T-helper 22 cell (primary cell): Measurements from ENCODE around the gene SPAST.
"Not testable (repeated sequence)": the region's sequence is repeated elsewhere in the genome, so short reads cannot be mapped to it uniquely, and the experiment has no call there.

ENCODE experiments used
- DNase-seq: peaks from one replicate; pipeline ENCODE4 v3.0.0-alpha.2; 2020; ENCODE audit warnings: low read depth

The SPAST gene

DNA sequence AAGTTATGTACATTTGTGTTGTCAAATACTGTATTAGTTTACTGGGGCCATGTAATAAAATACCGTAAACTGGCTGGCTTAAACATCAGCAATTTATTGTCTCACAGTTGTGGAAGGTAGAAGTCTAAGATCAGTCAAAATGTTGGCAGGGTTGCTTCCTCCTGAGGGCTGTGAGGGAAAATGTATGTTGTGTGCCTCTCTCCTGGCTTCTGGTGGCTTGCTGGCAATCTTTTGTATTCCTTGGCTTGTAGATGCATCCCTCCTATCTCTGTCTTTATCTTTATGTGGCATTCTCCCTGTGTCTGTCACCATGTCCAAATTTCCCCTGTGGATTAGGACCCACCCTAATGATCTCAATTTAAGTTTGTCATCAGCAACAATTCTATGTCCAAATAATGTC lies 65.3 kb downstream of the SPAST start:
- no peak for DNase-seq

DNA sequence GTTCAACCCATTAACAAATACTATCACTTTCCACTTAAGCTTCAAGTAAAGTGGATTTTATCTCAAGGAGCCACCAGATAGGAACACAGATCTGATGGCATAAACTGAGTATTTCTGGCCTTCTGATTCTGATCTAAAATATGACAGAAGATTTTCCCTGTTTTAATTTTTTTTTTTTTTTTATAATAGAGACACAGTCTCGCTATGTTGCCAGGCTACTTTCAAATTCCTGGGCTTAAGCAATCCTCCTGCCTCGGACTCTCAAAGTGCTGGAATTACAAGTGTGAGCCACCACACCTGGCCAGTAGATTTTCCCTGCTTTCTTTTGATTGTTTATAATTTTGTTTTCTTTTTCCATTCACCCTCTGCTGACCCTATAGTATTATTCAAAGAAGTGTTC lies 65.7 kb downstream of the SPAST start:
- no peak for DNase-seq

DNA sequence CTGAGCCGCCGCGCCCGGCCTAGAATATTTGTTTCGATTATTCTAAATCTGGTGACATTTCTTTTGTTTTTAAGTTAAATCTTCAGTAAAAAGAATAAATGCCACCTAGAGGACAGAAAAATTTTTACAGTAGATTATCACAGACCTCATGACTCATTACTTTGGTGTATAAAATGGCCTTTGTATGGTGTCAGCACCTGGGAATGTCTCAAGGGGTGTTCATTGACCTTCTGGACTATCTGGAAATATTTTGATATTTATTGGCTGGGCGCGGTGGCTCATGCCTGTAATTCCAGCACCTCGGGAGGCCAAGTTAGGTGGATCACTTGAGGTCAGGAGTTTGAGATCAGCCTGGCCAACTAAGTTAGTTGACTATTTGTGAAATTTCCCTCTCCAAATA lies 72.1 kb downstream of the SPAST start:
- DNase-seq = no peak

DNA sequence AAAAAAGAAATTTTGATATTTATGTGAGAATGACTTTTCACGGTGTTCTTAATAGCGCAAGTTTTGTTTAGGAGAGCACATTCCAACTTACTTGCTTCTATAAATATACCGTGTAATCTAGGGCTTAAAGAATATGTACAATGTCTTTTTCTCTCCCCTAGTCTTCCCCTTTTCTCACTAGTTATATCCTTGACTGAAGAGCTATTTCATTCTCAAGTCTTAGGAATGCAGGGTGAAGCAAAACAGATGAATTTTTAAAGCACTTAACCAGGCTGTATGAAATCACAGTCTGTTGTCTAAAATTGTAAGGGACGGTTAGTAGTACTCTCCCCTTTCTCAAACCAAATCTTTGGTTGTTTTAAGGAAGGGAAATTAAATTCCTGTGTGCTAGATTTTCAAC lies 72.7 kb downstream of the SPAST start:
- DNase-seq = no peak

DNA sequence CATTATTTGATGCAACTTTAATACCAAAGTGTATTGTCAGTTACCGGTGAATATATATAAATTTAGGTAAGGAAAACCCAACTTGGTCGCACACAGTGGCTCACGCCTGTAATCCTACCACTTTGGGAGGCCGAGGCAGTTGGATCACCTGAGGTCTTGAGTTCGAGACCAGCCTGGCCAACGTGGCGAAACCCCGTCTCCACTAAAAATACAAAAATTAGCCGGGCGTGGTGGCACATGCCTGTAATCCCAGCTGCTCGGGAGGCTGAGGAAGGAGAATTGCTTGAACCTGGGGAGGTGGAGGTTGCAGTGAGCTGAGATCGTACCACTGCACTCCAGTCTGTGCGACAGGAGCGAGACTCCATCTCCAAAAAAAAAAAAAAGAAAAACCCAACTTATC lies 88.2 kb downstream of the SPAST start:
- not testable (repeated sequence) for DNase-seq

DNA sequence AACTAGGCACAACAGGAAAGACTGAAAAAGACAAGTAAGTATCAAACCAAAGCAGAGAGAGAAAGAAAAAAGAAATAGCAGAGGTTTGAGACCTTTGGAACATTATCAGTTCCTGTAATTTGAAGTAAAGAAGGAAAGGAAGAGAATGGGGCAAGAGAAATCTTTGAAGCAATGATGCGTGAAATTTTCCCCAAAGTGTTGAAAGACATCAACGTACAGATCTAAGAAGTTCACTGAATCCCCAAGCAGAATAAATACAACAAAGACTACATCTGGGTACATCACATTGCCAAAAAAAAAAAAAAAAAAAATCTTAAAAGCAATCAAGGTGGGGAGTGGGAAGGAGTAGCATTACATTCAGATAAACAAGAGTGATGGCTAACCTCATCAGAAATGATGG lies 96.3 kb downstream of the SPAST start:
- no peak for DNase-seq

DNA sequence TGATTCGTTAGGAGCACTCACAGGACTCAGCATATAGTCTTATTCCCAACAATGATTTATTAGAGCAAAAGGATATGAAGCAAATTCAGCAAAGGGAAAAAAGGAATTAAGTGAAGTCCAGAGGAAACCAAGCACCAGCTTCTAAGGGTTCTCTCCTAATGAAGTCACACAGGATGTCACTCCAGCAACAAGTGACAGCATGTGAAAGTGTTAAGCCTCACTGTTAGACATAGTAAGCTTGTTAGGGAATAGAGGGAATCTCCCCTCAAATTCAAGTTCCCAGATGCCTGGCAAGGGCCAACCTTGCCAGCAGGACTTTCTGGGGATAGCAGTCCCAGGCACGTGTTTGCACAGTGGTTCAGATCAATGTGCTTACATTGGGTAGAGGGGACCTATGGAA lies 97.9 kb downstream of the SPAST start:
- no peak for DNase-seq

DNA sequence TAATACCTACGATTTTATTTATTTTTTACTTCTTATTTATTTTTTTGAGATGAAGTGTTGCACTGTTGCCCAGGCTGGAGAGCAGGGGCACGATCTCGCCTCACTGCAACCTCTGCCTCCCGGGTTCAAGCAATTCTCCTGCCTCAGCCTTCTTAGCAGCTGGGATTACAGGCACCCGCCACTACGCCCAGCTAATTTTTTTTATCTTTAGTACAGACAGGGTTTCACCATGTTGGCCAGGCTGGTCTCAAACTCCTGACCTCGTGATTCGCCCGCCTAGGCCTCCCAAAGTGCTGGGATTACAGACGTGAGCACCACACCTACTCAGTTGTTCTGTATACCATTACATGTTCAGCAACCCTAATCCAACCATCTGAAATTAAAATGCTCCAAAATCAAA lies 100.9 kb downstream of the SPAST start:
- DNase-seq = not testable (repeated sequence)

DNA sequence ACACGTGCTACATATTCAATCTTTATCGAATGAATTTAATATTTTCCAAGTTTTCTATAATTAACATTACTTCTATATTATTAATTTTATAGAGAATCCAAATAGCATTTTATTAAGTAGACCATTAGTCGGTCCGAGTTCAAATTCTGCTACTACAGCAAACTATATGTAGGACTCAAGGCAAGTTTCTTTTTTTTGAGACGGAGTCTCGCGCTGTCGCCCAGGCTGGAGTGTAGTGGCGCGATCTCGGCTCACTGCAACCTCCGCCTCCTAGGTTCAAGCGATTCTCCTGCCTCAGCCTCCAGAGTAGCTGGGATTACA lies 101.6 kb downstream of the SPAST start:
- not testable (repeated sequence) for DNase-seq

DNA sequence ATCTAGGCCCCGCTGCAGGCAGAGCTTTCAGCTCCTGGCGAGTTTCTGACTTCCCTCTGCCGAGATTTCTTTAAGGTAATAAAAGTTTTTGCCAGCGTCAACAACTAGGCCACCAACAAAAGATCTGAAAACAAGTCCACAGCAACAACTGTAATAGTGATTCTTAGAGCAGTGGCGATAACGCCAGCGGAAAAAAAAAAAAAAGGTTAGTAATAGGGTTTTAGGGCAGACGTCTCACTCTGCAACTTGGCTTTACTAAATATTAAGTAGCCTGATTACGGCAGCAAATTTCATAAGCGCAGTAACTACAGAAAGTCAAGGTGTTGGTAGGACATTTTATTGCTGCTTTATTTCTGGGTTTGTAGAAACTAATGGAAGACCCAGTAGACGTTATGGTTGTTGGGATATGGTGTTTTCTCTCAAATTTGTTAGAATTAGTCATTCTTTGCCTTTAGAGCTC lies 102.8 kb downstream of the SPAST start:
- no peak for DNase-seq

DNA sequence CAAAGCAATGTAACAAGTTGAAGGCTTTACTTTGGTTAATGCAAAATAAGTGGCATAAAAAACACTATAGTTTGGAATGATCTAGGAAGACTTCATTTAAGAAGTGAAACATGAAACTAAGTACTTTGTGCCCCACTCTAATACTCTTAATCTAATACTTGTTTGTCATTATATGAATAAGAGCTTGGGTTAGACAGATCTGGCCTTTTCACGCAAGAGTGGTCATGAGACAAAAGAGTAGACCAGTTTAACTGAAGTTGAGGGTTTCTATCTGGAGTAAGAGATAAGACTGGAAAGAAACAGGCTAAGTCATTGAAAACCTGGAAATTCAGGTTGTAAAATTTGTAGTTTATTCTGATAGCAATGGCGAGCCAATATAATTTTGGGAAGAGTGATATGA lies 105.2 kb downstream of the SPAST start:
- no peak for DNase-seq

DNA sequence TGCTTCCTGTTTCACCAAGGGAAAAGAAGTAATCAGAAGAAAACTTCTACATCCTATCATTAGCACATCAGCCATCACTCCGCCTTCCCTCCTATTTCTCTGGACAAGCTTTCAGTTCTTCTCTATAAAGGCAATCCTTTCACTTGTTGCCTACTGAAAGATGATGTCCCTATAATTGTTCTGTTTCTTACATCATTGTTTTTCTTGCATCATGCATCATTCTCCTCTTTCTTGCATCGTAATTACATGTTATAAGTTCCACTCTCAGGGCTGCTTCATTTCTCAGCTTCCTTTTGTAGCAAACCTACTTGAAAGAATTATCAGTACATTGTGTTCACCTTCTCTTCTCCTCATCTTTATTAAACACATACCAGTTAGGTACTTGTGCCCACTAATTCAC lies 109.5 kb downstream of the SPAST start:
- no peak for DNase-seq

DNA sequence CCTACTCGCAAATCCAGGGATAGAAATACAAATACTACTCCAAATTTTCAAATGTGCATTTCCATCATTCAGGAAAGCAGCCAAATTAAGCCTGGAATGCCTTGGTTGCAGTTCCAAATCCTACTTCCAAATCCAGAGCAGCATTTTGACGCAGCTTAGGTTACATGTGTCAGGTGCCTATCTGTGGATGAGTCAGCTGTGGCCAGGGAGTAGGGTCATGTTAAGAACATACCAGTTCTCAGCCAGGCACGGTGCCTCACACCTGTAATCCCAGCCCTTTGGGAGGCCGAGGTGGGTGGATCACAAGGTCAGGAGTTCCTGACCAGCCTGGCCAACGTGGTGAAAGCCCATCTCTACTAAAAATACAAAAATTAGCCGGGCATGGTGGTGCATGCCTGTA lies 119.3 kb downstream of the SPAST start:
- DNase-seq = no peak

DNA sequence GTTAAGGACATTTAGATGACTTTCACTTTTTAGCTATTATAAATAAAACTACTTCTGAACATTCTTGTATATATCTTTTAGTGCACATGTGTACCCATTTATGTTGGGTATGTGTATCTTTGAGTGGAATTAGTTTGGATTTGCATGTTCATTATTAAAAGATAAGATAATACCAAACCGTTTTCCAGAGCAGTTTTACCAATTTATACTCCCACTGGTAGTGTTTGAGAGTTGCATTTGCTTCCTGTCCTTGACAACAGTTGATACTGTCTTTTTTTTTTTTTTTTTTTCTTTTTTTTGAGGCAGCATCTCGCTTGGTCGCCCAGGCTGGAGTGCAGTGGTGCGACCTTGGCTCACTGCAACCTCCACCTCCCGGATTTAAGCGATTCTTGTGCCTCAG lies 125.7 kb downstream of the SPAST start:
- no peak for DNase-seq

DNA sequence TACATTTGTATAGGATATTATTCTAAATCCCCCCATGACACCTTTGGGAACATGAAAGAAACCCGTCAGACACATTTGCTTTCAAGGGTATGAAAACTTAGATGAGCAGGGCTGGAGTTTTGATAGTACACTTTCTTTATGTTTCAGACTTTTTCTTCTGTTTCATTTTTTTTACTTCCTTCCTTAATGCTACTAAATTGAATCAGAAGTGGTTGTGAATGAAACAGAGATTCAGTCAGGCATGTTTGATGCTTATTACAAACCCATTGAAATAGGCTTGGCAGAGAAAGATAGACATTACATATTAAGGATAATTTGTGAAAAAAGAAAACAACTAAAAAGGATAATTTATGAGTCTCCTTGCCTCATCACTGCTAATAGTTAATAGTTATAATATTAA lies 129.1 kb downstream of the SPAST start:
- DNase-seq = no peak

DNA sequence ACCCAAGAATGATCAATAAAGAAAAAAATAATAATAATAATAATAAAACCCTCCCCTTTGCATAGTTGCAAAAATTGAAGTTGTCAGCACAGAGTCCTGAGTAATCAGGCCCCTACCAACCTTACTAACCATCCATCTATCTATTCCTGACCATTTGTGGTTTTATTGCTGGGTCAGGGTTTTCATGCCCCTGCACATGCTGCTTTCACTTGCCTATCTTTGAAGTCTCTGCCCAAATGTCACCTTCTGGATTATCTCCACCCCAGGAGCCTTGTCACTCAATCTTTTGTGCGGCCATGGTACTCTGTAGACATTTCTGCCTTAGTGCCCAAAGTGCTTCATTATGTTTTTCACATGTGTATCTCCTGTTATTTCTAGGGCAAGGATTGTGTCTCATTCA lies 137.5 kb downstream of the SPAST start:
- no peak for DNase-seq

DNA sequence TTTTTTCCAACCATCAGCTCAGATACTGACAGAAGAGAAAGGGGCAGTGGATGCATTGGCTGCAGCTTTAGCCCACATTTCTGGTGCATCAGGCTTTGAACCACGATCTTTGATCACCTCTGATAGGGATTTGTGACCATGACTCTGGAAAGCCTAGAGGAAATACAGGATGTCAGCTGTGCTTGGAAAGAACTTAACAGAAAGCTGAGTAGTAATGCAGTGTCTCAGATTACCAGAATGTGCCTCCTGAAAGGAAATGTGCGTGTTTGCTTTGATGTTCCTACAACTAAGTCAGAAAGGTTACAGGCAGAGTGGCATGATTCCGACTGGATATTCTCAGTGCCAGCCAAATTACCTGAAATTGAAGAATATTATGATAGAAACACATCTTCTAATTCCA lies 140.1 kb downstream of the SPAST start:
- DNase-seq = not testable (repeated sequence)
